ENCODE data around the gene ZGPAT.

- no peak for TF ChIP-seq TFDP1 (CRISPR knock-in tag; IDR thresholded peaks at IDR 0.05; ENCODE audit: borderline replicate concordance)
- TF ChIP-seq RAD21 (CRISPR knock-in tag; IDR thresholded peaks at IDR 0.05): no peak
- TF ChIP-seq ZNF24 (IDR thresholded peaks at IDR 0.05): no peak
- no peak for TF ChIP-seq FOXK2 (IDR thresholded peaks at IDR 0.05)
- no peak for TF ChIP-seq KDM5B (CRISPR knock-in tag; IDR thresholded peaks at IDR 0.05; ENCODE audit: borderline replicate concordance)
- no peak for TF ChIP-seq ZNF280B (CRISPR knock-in tag; IDR thresholded peaks at IDR 0.05; ENCODE audit: borderline replicate concordance)
- no peak for TF ChIP-seq CTCF (CRISPR knock-in tag; IDR thresholded peaks at IDR 0.05)
- TF ChIP-seq THAP9 (CRISPR knock-in tag; IDR thresholded peaks at IDR 0.05; ENCODE audit: borderline replicate concordance): no peak
- TF ChIP-seq RNF219 (CRISPR knock-in tag; IDR thresholded peaks at IDR 0.05): no peak
- TF ChIP-seq TOE1 (CRISPR knock-in tag; IDR thresholded peaks at IDR 0.05): no peak
Observed at GRCh38 chr20:63768591-63769515, 61.0 kb downstream of the ZGPAT start.
